K562 (cell line): Measurements from ENCODE around the gene TMEM41A. TPM values are rescaled to one million over a fixed set of nuclear protein-coding genes. Genes with fewer than 3 reads are reported as not detected.
A peak's percentile ranks its signal among the peaks of the same experiment; 100 is the strongest.

Experiments used
- ATAC-seq: fragments of 200-7000 bp; cut with Tn5 transposase; 3 replicates; pipeline ENCODE4 v1.9.1; 2020; ENCODE audit warnings: moderate library complexity
- BruUV-seq: library from RNA; stranded (reverse); fragments of 400-500 nt; replicated peaks from 2 replicates; lab custom pipeline; 2021; lab: Mats Ljungman, UMichigan
- CTCF ChIA-PET: fragments of 300-600 bp; formaldehyde crosslinking; extraction: SDS; loops from one replicate; lab custom pipeline; 2021; ENCODE audit warnings: low intra/inter-chr PET ratio; lab: Yijun Ruan, JAX
- POLR2A ChIA-PET: fragments of 300-600, 350-650 bp; sonication (Branson Sonifier 250); formaldehyde crosslinking; extraction: SDS; loops from one replicate; lab custom pipeline; 2021; ENCODE audit warnings: antibody characterized with exemption, inconsistent platforms; lab: Yijun Ruan, JAX
- DNase-seq, 4 experiments: peaks; one replicate each; pipeline versions ENCODE4 v3.0.0 to v3.0.0-alpha.2; 2011 to 2018; ENCODE audit warnings: low spot score in 3 of 4, mixed read lengths in 3 of 4; ENCODE audit errors: extremely low read depth in 1 of 4
- FAIRE-seq: peaks from 2 replicates; lab custom pipeline; 2011; peaks lifted over from hg19 to GRCh38; lab: Jason Lieb, UNC
- H2AFZ ChIP-seq: 2 replicates; pipeline ENCODE4 v1.6.0; 2011; ENCODE audit warnings: low read depth, low read length, control low read depth, inconsistent platforms
- H3K27ac ChIP-seq: fragments of 200-600 bp; 3 replicates; pipeline ENCODE4 v1.8.0; 2011; ENCODE audit warnings: low read depth, mild to moderate bottlenecking, control low read depth, inconsistent platforms, low read length, moderate library complexity, mixed read lengths; ENCODE audit errors: extremely low read depth
- H3K27me3 ChIP-seq, 2 experiments: fragments of 300-600 bp in 1 of 2; 2 replicates in 1 of 2; 3 replicates in 1 of 2; pipeline versions ENCODE4 v1.6.0 to v1.8.0; 2011; ENCODE audit warnings: inconsistent platforms in 2 of 2, low read length in 2 of 2, mild to moderate bottlenecking in 1 of 2, mixed read lengths in 1 of 2, moderate library complexity in 1 of 2; ENCODE audit not compliant: control insufficient read depth in 2 of 2, insufficient read depth in 2 of 2
- H3K36me3 ChIP-seq: fragments of 300-600 bp; 3 replicates; pipeline ENCODE4 v1.8.0; 2011; ENCODE audit warnings: mild to moderate bottlenecking, low read length, inconsistent platforms; ENCODE audit not compliant: control insufficient read depth, insufficient read depth
- H3K4me1 ChIP-seq, 2 experiments: fragments of 200-600 bp in 1 of 2; replicated peaks in 1 of 2; 2 replicates in 1 of 2; 3 replicates in 1 of 2; pipeline versions ENCODE4 v1.5.1 to v1.8.0; 2011; ENCODE audit warnings: inconsistent platforms in 2 of 2, low read length in 2 of 2, mild to moderate bottlenecking in 1 of 2, mixed read lengths in 1 of 2, moderate library complexity in 1 of 2; ENCODE audit not compliant: control insufficient read depth in 2 of 2, insufficient read depth in 2 of 2
- H3K4me2 ChIP-seq: 2 replicates; pipeline ENCODE4 v1.6.1; 2011; ENCODE audit warnings: low read length, control low read depth, inconsistent platforms, mixed read lengths; ENCODE audit not compliant: insufficient read depth
- H3K4me3 ChIP-seq: fragments of 200-600 bp; sonication (generic), shearing (Covaris generic); 2 replicates; pipeline ENCODE4 v1.5.1; 2016; ENCODE audit warnings: control low read depth, inconsistent platforms
- H3K79me2 ChIP-seq: fragments of 200-600 bp; 3 replicates; pipeline ENCODE4 v1.8.0; 2011; ENCODE audit warnings: low read length, inconsistent platforms; ENCODE audit not compliant: control insufficient read depth, insufficient read depth
- H3K9ac ChIP-seq, 2 experiments: 2 replicates each; pipeline versions ENCODE4 v1.6.0 to v1.6.1; 2011; ENCODE audit warnings: low read depth in 2 of 2, low read length in 2 of 2, control low read depth in 1 of 2, inconsistent platforms in 1 of 2, mild to moderate bottlenecking in 1 of 2, mixed read lengths in 1 of 2; ENCODE audit not compliant: insufficient read depth in 1 of 2
- H3K9me1 ChIP-seq: one replicate; pipeline ENCODE4 v1.6.0; 2011; ENCODE audit warnings: inconsistent platforms, mild to moderate bottlenecking, low read length, moderate library complexity; ENCODE audit not compliant: control insufficient read depth, insufficient read depth
- H3K9me3 ChIP-seq: replicated peaks from 2 replicates; pipeline ENCODE4 v1.5.1; 2011; ENCODE audit warnings: low read depth, low read length, inconsistent platforms; ENCODE audit not compliant: control insufficient read depth, insufficient read depth
- H4K20me1 ChIP-seq: replicated peaks from 2 replicates; pipeline ENCODE4 v1.6.1; 2011; ENCODE audit warnings: low read length, inconsistent platforms, mixed read lengths; ENCODE audit not compliant: control insufficient read depth, insufficient read depth
- CBFA2T3 ChIP-seq: fragments of 450-650 bp; IDR thresholded peaks from 2 replicates; pipeline ENCODE4 v1.6.1; 2017
- CEBPG ChIP-seq, 3 experiments: fragments of 200-800 bp in 1 of 3; sonication (Bioruptor generic) in 1 of 3; sonication (generic) in 1 of 3; formaldehyde crosslinking in 1 of 3; IDR thresholded peaks in 2 of 3; conservative IDR thresholded peaks in 1 of 3; 2 replicates each; pipeline versions ENCODE4 v1.6.1 to v1.8.0; 2016 to 2022; ENCODE audit warnings: missing compliant biosample characterization in 2 of 3, missing genetic modification characterization in 2 of 3, mild to moderate bottlenecking in 1 of 3, missing genetic modification reagents in 1 of 3
- CTCF ChIP-seq, 3 experiments: IDR thresholded peaks in 2 of 3; conservative IDR thresholded peaks in 1 of 3; 2 replicates each; pipeline ENCODE4 v1.5.1; 2011 to 2012; ENCODE audit warnings: low read length in 3 of 3, mild to moderate bottlenecking in 3 of 3, control low read depth in 2 of 3, improper control_type of control experiment in 1 of 3, inconsistent platforms in 1 of 3, low read depth in 1 of 3, mixed read lengths in 1 of 3, moderate library complexity in 1 of 3; ENCODE audit not compliant: insufficient read depth in 2 of 3
- FOSL1 ChIP-seq: fragments of 200-800 bp; sonication (Bioruptor generic); conservative IDR thresholded peaks from 2 replicates; pipeline ENCODE4 v1.6.1; 2016; ENCODE audit warnings: missing genetic modification characterization, missing compliant biosample characterization
- GTF3C2 ChIP-seq: IDR thresholded peaks from 3 replicates; pipeline ENCODE4 v1.6.1; 2011; ENCODE audit warnings: borderline replicate concordance, mild to moderate bottlenecking, moderate library complexity; ENCODE audit not compliant: insufficient read length; ENCODE audit errors: extremely low read depth
- IRF9 ChIP-seq: fragments of 450-650 bp; IDR thresholded peaks from 2 replicates; pipeline ENCODE4 v1.6.1; 2016; ENCODE audit warnings: missing biosample characterization, missing genetic modification characterization
- PYGO2 ChIP-seq: fragments of 450-650 bp; IDR thresholded peaks from 2 replicates; pipeline ENCODE4 v1.6.1; 2016; ENCODE audit warnings: mild to moderate bottlenecking, missing genetic modification characterization, moderate library complexity, missing compliant biosample characterization
- RAD21 ChIP-seq, 2 experiments: fragments of 250-450 bp in 1 of 2; fragments of 450-650 bp in 1 of 2; sonication (Bioruptor Pico) in 1 of 2; formaldehyde crosslinking in 1 of 2; IDR thresholded peaks in 1 of 2; conservative IDR thresholded peaks in 1 of 2; 2 replicates each; pipeline versions ENCODE4 v1.4.0 to v1.8.0; 2020 to 2022; ENCODE audit warnings: mild to moderate bottlenecking in 2 of 2, moderate library complexity in 1 of 2
- RAD51 ChIP-seq: fragments of 450-650 bp; IDR thresholded peaks from 2 replicates; pipeline ENCODE4 v1.7.1; 2016; ENCODE audit warnings: low read depth, mild to moderate bottlenecking, borderline replicate concordance
- SMARCB1 ChIP-seq: IDR thresholded peaks from 2 replicates; pipeline ENCODE4 v1.6.1; 2011; ENCODE audit warnings: improper control_type of control experiment, low read depth; ENCODE audit not compliant: insufficient read length
- SNAPC5 ChIP-seq: fragments of 250-450 bp; sonication (Bioruptor Pico); IDR thresholded peaks from 2 replicates; pipeline ENCODE4 v1.8.0; 2021; ENCODE audit warnings: moderate library complexity, mild to moderate bottlenecking, inconsistent platforms
- STAT5A ChIP-seq: IDR thresholded peaks from 2 replicates; pipeline ENCODE4 v1.6.1; 2012; ENCODE audit warnings: low read length, inconsistent platforms, borderline replicate concordance
- TSC22D4 ChIP-seq: fragments of 450-650 bp; IDR thresholded peaks from 2 replicates; pipeline ENCODE4 v1.6.1; 2016; ENCODE audit warnings: missing genetic modification characterization, missing biosample characterization, control low read depth
- ZNF146 ChIP-seq: IDR thresholded peaks from one replicate; pipeline ENCODE4 v1.6.1; 2018; ENCODE audit warnings: missing compliant biosample characterization; ENCODE audit not compliant: unreplicated experiment
- ZNF224 ChIP-seq: sonication (generic); formaldehyde crosslinking; IDR thresholded peaks from 2 replicates; pipeline ENCODE4 v1.8.0; 2022; ENCODE audit warnings: mild to moderate bottlenecking, missing genetic modification reagents
- WGBS: fragments of 100-300 bp; shearing (Covaris generic); methylation state at CpG from one replicate; pipeline ENCODE4 v1.1.6; 2016; ENCODE audit warnings: low coverage, mixed read lengths; ENCODE audit not compliant: insufficient coverage; ENCODE audit errors: missing lambda C conversion rate; 5-methylcytosine and 5-hydroxymethylcytosine counted together
- in situ Hi-C: fragments of 300-500 bp; cut with MboI; formaldehyde crosslinking; loops from 4 replicates; pipeline ENCODE4 v1.15.0; 2018; ENCODE audit warnings: inconsistent platforms, mixed read lengths
- intact Hi-C: fragments of 100-400 bp; cut with micrococcal nuclease; formaldehyde crosslinking; loops from 2 replicates; pipeline ENCODE4 v1.14.2; 2022
- polyA plus RNA-seq, 8 experiments: library from polyadenylated mRNA; depleted of rRNA in 4 of 8; stranded (reverse) in 5 of 8; unstranded in 3 of 8; fragments of >200 nt; fragmentation: Nextera tagmentation in 2 of 8; fragmentation: Illumina TruSeq in 1 of 8; extraction: Ambion mirVana in 2 of 8; extraction: Trizol in 1 of 8; gene quantifications; 2 replicates each; pipeline versions ENCODE4 v1.2.1 to v1.2.3, GENCODE V29; 2011 to 2014; ENCODE audit warnings: inconsistent platforms in 1 of 8, missing spikeins in 1 of 8
- total RNA-seq, 7 experiments: library from RNA; depleted of rRNA in 6 of 7; stranded (reverse); fragments of >200 nt in 6 of 7; fragmentation: Illumina TruSeq in 2 of 7; extraction: Trizol in 2 of 7; gene quantifications; 2 replicates each; pipeline versions ENCODE4 v1.2.1 to v1.2.3, GENCODE V29; 2011 to 2021; ENCODE audit warnings: low replicate concordance in 1 of 7

The TMEM41A gene
- total and polyA plus RNA-seq, 9 of the 15 experiments (the other 6 are each of a cell fraction or from before 2014, with no cell fraction given): 22.5 to 65.9 (median 31.5) TPM

- ChIA-PET CTCF (no interaction called here), POLR2A (interaction anchor here (1.4 to 2.8 kb wide), 3 partner anchors 8 to 15 kb away, joined by 4 to 18 read pairs (median 6); partner anchors contain the start of gene TMEM41A)
- Histone ChIP-seq H3K4me1 (0 out of 5 replicates have a peak, but pooled peaks cover 0 to 3% of the 10 kb centered on the region in 2 experiments), H3K9me3 (no peaks in the 10 kb centered on the region), H3K4me2 (no peak overlapping the region), H3K36me3 (peaks cover 40% of the 10 kb centered on the region), H3K4me3 (no peak overlapping the region), H3K9ac (no peak overlapping the region), H2AFZ (no peak overlapping the region), H3K9me1 (no peaks in the 10 kb centered on the region), H3K27ac (no peak overlapping the region), H3K79me2 (no peaks in the 10 kb centered on the region), H3K27me3 (no peaks in the 10 kb centered on the region), H4K20me1 (no peaks in the 10 kb centered on the region)
- no TSS peak for BruUV-seq
- in situ Hi-C loops: no loop called here
- DNase-seq (no peak), FAIRE-seq (no peak), ATAC-seq (no peak)
- 75% methylated on average over 3 of the region's 3 CpGs for WGBS
- intact Hi-C loops: no loop called here
- TF ChIP-seq IRF9 (tag): no peak
- no peak for TF ChIP-seq PYGO2 (tag)
- no peak for TF ChIP-seq SNAPC5 (CRISPR knock-in tag)
- no peak for TF ChIP-seq ZNF146 (CRISPR knock-in tag)
- TF ChIP-seq STAT5A: no peak
- TF ChIP-seq RAD21 (CRISPR knock-in tag; conservative IDR thresholded peaks at IDR 0.05 in 1 of 2, IDR thresholded peaks at IDR 0.05 in 1 of 2): no peak
- TF ChIP-seq CTCF (IDR thresholded peaks at IDR 0.05 in 2 of 3, conservative IDR thresholded peaks at IDR 0.05 in 1 of 3; ENCODE audit: insufficient read depth in 2 of 3, low read depth in 1 of 3, low read length in 3 of 3): no peak
- no peak for TF ChIP-seq RAD51
- no peak for TF ChIP-seq SMARCB1
- TF ChIP-seq ZNF224: no peak
- TF ChIP-seq CBFA2T3: no peak
- peak; percentile 36; the same call in 1 of the 2 replicates for TF ChIP-seq CEBPG (CRISPR knock-in tag; IDR thresholded peaks at IDR 0.05)
- TF ChIP-seq CEBPG (tag; conservative IDR thresholded peaks at IDR 0.05 in 1 of 2, IDR thresholded peaks at IDR 0.05 in 1 of 2): peak; percentile 29 to 86; a peak in 2 of 4 replicates
- TF ChIP-seq GTF3C2: no peak
- TF ChIP-seq TSC22D4 (tag): no peak
- TF ChIP-seq FOSL1: no peak
Measured at GRCh38 chr3:185484296-185484695, 14.5 kb downstream of the TMEM41A start.
